HepG2 (cell line): ENCODE measurements around the gene KAZALD1. TPM values are rescaled to one million over a fixed set of nuclear protein-coding genes. Genes with fewer than 3 reads are reported as not detected.

Experiments used
- ATAC-seq: fragments of 200-7000 bp; cut with Tn5 transposase; 3 replicates; pipeline ENCODE4 v1.9.1; 2020; ENCODE audit warnings: mild to moderate bottlenecking, moderate library complexity
- BruUV-seq: library from RNA; stranded (reverse); fragments of 400-500 nt; replicated peaks from 2 replicates; lab custom pipeline; 2021; lab: Mats Ljungman, UMichigan
- CTCF ChIA-PET: fragments of 300-600 bp; formaldehyde crosslinking; extraction: SDS; loops from one replicate; lab custom pipeline; 2021; ENCODE audit warnings: low total read pairs, inconsistent platforms, low intra/inter-chr PET ratio; lab: Yijun Ruan, JAX
- POLR2A ChIA-PET: fragments of 350-600 bp; sonication (Branson Sonifier 250); formaldehyde crosslinking; loops from one replicate; lab custom pipeline; 2020; ENCODE audit warnings: antibody characterized with exemption, inconsistent platforms; lab: Yijun Ruan, JAX
- DNase-seq: peaks from one replicate; pipeline ENCODE4 v3.0.0-alpha.2; 2015; ENCODE audit warnings: low spot score
- FAIRE-seq: peaks from 3 replicates; lab custom pipeline; 2011; peaks lifted over from hg19 to GRCh38; lab: Jason Lieb, UNC
- H2AFZ ChIP-seq: one replicate; pipeline ENCODE4 v1.6.1; 2011; ENCODE audit warnings: low read length, inconsistent platforms
- H3K27ac ChIP-seq: fragments of 300-600 bp; 3 replicates; pipeline ENCODE4 v1.8.0; 2011; ENCODE audit warnings: mixed run types, mild to moderate bottlenecking, mixed read lengths, low read length, inconsistent platforms; ENCODE audit not compliant: insufficient read depth; ENCODE audit errors: extremely low read length
- H3K27me3 ChIP-seq, 2 experiments: fragments of 200-600 bp in 1 of 2; 2 replicates in 1 of 2; 3 replicates in 1 of 2; pipeline versions ENCODE4 v1.6.0 to v1.8.0; 2011; ENCODE audit warnings: low read length in 2 of 2, mild to moderate bottlenecking in 2 of 2, moderate library complexity in 2 of 2, inconsistent platforms in 1 of 2; ENCODE audit not compliant: insufficient read depth in 2 of 2, control insufficient read depth in 1 of 2
- H3K36me3 ChIP-seq, 2 experiments: fragments of 200-600 bp in 1 of 2; replicated peaks in 1 of 2; 2 replicates in 1 of 2; 3 replicates in 1 of 2; pipeline versions ENCODE4 v1.5.1 to v1.8.0; 2011; ENCODE audit warnings: low read length in 2 of 2, inconsistent platforms in 1 of 2; ENCODE audit not compliant: insufficient read depth in 2 of 2, control insufficient read depth in 1 of 2
- H3K4me1 ChIP-seq: 2 replicates; pipeline ENCODE4 v1.5.1; 2012; ENCODE audit warnings: low read length, inconsistent platforms; ENCODE audit not compliant: insufficient read depth
- H3K4me2 ChIP-seq: 2 replicates; pipeline ENCODE4 v1.6.0; 2011; ENCODE audit warnings: low read depth, low read length, inconsistent platforms
- H3K4me3 ChIP-seq, 3 experiments: fragments of 200-600 bp in 1 of 3; sonication (generic), shearing (Covaris generic) in 1 of 3; replicated peaks in 1 of 3; 2 replicates each; pipeline ENCODE4 v1.5.1; 2011 to 2016; ENCODE audit warnings: low read length in 3 of 3, inconsistent platforms in 2 of 3, low read depth in 2 of 3, mild to moderate bottlenecking in 2 of 3, control low read depth in 1 of 3, mixed read lengths in 1 of 3; ENCODE audit not compliant: insufficient read depth in 1 of 3
- H3K79me2 ChIP-seq: one replicate; pipeline ENCODE4 v1.6.1; 2011; ENCODE audit warnings: low read length, inconsistent platforms; ENCODE audit not compliant: insufficient read depth
- H3K9ac ChIP-seq: 2 replicates; pipeline ENCODE4 v1.6.0; 2011; ENCODE audit warnings: mild to moderate bottlenecking, low read depth, low read length, inconsistent platforms; ENCODE audit not compliant: insufficient read depth
- H3K9me3 ChIP-seq: 2 replicates; pipeline ENCODE4 v1.5.1; 2012; ENCODE audit warnings: mild to moderate bottlenecking, low read length
- H4K20me1 ChIP-seq: 2 replicates; pipeline ENCODE4 v1.6.0; 2011; ENCODE audit warnings: inconsistent platforms, mild to moderate bottlenecking, low read length, moderate library complexity; ENCODE audit not compliant: insufficient read depth
- ATAD3A ChIP-seq: sonication (generic); formaldehyde crosslinking; IDR thresholded peaks from 2 replicates; pipeline ENCODE4 v1.4.0; 2020; ENCODE audit warnings: missing genetic modification reagents
- BORCS8-MEF2B ChIP-seq: sonication (generic); formaldehyde crosslinking; IDR thresholded peaks from 2 replicates; pipeline ENCODE4 v1.8.0; 2022; ENCODE audit warnings: mild to moderate bottlenecking, missing genetic modification reagents
- MAFK ChIP-seq, 2 experiments: IDR thresholded peaks in 1 of 2; conservative IDR thresholded peaks in 1 of 2; 2 replicates each; pipeline ENCODE4 v1.6.1; 2011; ENCODE audit warnings: improper control_type of control experiment in 2 of 2, low read length in 2 of 2
- SP140L ChIP-seq: sonication (generic); formaldehyde crosslinking; IDR thresholded peaks from 2 replicates; pipeline ENCODE4 v1.4.0; 2020; ENCODE audit warnings: missing genetic modification reagents, borderline replicate concordance
- ZFAT ChIP-seq: sonication (generic); formaldehyde crosslinking; conservative IDR thresholded peaks from 2 replicates; pipeline ENCODE4 v1.8.1; 2023; ENCODE audit warnings: missing genetic modification reagents, inconsistent platforms
- ZFP91 ChIP-seq: sonication (generic); formaldehyde crosslinking; IDR thresholded peaks from 2 replicates; pipeline ENCODE4 v1.9.0; 2022; ENCODE audit warnings: missing genetic modification reagents, mild to moderate bottlenecking, borderline replicate concordance
- ZNF274 ChIP-seq: sonication (generic); formaldehyde crosslinking; IDR thresholded peaks from 2 replicates; pipeline ENCODE4 v1.5.1; 2020; ENCODE audit warnings: mild to moderate bottlenecking, missing genetic modification reagents
- ZNF589 ChIP-seq: sonication (generic); formaldehyde crosslinking; conservative IDR thresholded peaks from 2 replicates; pipeline ENCODE4 v1.8.0; 2022; ENCODE audit warnings: mild to moderate bottlenecking, moderate library complexity, missing genetic modification reagents
- ZNF770 ChIP-seq: sonication (generic); formaldehyde crosslinking; IDR thresholded peaks from 2 replicates; pipeline ENCODE4 v1.5.0; 2020; ENCODE audit warnings: mild to moderate bottlenecking, missing genetic modification reagents
- WGBS: methylation state at CpG from one replicate; pipeline ENCODE4 v1.1.6; 2017; ENCODE audit warnings: low lambda C conversion rate; 5-methylcytosine and 5-hydroxymethylcytosine counted together
- in situ Hi-C: cut with HindIII; loops from 2 replicates; pipeline ENCODE4 v1.10.0; 2017; ENCODE audit warnings: low pct_unique_long_range_greater_than_20kb; ENCODE audit not compliant: extremely low pct_ligation_motif_present
- intact Hi-C: fragments of 100-400 bp; cut with micrococcal nuclease; formaldehyde crosslinking; loops from one replicate; pipeline ENCODE4 v1.10.0; 2022; ENCODE audit not compliant: unreplicated experiment
- polyA plus RNA-seq, 8 experiments: library from polyadenylated mRNA; depleted of rRNA in 3 of 8; stranded (reverse) in 7 of 8; unstranded in 1 of 8; fragments of >200 nt; fragmentation: Illumina TruSeq in 4 of 8; extraction: Trizol in 4 of 8; gene quantifications; 2 replicates each; pipeline versions ENCODE4 v1.2.1 to v1.2.3, GENCODE V29; 2011 to 2016; ENCODE audit warnings: low read depth in 4 of 8, missing spikeins in 1 of 8, mixed read lengths in 1 of 8; ENCODE audit not compliant: insufficient read depth in 1 of 8
- total RNA-seq, 5 experiments: library from RNA; depleted of rRNA; stranded (reverse); fragments of >200 nt; fragmentation: Illumina TruSeq; extraction: Trizol; gene quantifications; 2 replicates each; pipeline ENCODE4 v1.2.3, GENCODE V29; 2016; ENCODE audit warnings: low read depth in 1 of 5
- TF ChIP-seq, protein P1 (sequence below): sonication (generic); formaldehyde crosslinking; IDR thresholded peaks from 2 replicates; pipeline ENCODE4; 2020; ENCODE audit warnings: missing genetic modification reagents, mild to moderate bottlenecking, borderline replicate concordance
- TF ChIP-seq, protein P2 (sequence below): sonication (generic); formaldehyde crosslinking; IDR thresholded peaks from 2 replicates; pipeline ENCODE4 v1.8.0; 2022; ENCODE audit warnings: low read depth, missing genetic modification reagents

Gene KAZALD1
- total and polyA plus RNA-seq, 2 of the 13 experiments (the other 11 are each of a cell fraction or from before 2014, with no cell fraction given) = 16.7 to 27.7 TPM

DNA sequence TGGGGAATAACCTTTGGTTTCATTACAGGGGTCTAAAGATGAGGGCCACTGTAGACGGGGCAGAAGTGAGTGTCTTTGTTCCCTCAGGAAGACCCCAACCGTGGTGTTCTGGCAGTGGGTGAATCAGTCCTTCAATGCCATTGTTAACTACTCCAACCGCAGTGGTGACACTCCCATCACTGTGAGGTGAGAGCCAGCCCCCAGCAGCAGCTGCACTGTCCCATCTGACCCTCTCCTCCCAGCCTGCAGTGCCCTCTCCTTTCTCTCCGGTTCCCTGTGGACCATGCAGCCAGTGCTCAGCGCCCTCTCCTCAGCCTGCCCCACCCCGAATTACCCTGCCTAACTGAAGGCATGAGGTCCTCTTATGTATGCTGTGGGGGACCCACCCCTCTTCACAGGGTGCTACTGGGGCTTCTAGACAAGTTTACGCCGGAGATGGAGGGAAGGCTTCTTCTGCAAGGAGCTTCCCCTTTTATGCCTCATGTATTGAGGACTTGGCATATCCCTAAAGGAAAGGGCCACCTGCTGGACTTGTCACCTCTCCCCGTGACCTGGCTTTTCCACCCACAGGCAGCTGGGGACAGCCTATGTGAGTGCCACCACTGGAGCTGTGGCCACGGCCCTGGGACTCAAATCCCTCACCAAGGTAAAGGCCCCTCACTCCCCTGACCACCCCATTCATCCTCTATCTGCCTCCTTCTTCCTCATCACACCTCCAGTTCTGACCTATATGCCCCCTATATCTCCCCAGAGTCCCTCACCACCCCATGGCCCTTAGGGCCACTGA, 25.7 kb upstream of the KAZALD1 start (continued):
- TF ChIP-seq ZFP91 (CRISPR knock-in tag) = no peak
- TF ChIP-seq ATAD3A = no peak
- TF ChIP-seq, protein P1, sequence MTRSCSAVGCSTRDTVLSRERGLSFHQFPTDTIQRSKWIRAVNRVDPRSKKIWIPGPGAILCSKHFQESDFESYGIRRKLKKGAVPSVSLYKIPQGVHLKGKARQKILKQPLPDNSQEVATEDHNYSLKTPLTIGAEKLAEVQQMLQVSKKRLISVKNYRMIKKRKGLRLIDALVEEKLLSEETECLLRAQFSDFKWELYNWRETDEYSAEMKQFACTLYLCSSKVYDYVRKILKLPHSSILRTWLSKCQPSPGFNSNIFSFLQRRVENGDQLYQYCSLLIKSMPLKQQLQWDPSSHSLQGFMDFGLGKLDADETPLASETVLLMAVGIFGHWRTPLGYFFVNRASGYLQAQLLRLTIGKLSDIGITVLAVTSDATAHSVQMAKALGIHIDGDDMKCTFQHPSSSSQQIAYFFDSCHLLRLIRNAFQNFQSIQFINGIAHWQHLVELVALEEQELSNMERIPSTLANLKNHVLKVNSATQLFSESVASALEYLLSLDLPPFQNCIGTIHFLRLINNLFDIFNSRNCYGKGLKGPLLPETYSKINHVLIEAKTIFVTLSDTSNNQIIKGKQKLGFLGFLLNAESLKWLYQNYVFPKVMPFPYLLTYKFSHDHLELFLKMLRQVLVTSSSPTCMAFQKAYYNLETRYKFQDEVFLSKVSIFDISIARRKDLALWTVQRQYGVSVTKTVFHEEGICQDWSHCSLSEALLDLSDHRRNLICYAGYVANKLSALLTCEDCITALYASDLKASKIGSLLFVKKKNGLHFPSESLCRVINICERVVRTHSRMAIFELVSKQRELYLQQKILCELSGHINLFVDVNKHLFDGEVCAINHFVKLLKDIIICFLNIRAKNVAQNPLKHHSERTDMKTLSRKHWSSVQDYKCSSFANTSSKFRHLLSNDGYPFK (CRISPR knock-in tag) = no peak
- no peak for TF ChIP-seq ZNF274 (CRISPR knock-in tag)
- no peak for TF ChIP-seq SP140L (CRISPR knock-in tag)

- Histone ChIP-seq H3K36me3 (peaks cover 9 to 31% of the 10 kb centered on the region in 2 experiments; a peak in 3 of 5 replicates), H3K4me2 (no peak overlapping the region), H4K20me1 (no peaks in the 10 kb centered on the region), H3K27ac (no peak overlapping the region), H3K27me3 (no peaks in the 10 kb centered on the region; a peak in 1 of 5 replicates), H3K9me3 (no peaks in the 10 kb centered on the region), H3K4me3 (no peak overlapping the region), H3K79me2 (no peaks in the 10 kb centered on the region), H2AFZ (no peak overlapping the region), H3K4me1 (peaks cover 48% of the 10 kb centered on the region), H3K9ac (no peak overlapping the region)
- WGBS = 97% methylated on average over 2 of the region's 7 CpGs
- POLR2A ChIA-PET = no interaction called here
- no peak for FAIRE-seq
- no peak for ATAC-seq
- no TSS peak for BruUV-seq
- DNase-seq = no peak
- in situ Hi-C loops = no loop called here
- intact Hi-C loops = no loop called here
- CTCF ChIA-PET = no interaction called here
- TF ChIP-seq, protein P2, sequence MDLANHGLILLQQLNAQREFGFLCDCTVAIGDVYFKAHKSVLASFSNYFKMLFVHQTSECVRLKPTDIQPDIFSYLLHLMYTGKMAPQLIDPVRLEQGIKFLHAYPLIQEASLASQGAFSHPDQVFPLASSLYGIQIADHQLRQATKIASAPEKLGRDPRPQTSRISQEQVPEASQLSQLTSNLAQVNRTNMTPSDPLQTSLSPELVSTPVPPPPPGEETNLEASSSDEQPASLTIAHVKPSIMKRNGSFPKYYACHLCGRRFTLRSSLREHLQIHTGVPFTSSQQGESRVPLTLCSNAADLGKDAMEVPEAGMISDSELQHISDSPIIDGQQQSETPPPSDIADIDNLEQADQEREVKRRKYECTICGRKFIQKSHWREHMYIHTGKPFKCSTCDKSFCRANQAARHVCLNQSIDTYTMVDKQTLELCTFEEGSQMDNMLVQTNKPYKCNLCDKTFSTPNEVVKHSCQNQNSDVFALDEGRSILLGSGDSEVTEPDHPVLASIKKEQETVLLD (CRISPR knock-in tag) = no peak
- TF ChIP-seq ZNF589 = no peak
- TF ChIP-seq BORCS8-MEF2B = no peak
- TF ChIP-seq MAFK (conservative IDR thresholded peaks at IDR 0.05 in 1 of 2, IDR thresholded peaks at IDR 0.05 in 1 of 2; ENCODE audit: low read length in 2 of 2) = no peak
- no peak for TF ChIP-seq ATAD3A
- TF ChIP-seq ZNF770 (CRISPR knock-in tag) = no peak
- TF ChIP-seq ZFAT = no peak
These were observed 25.1 kb upstream of the KAZALD1 start for GRCh38 chr10:101036726-101037125.
